H1 (cell line): Measurements from ENCODE around the gene LCOR. TPM values are rescaled to one million over a fixed set of nuclear protein-coding genes. Genes with fewer than 3 reads are reported as not detected.

Experiments
- CTCF ChIA-PET: fragments of 300-600 bp; sonication (Branson Sonifier 250); formaldehyde crosslinking; loops from one replicate; lab custom pipeline; 2021; ENCODE audit not compliant: partially characterized antibody; lab: Charles Lee
- POLR2A ChIA-PET: fragments of 300-600 bp; sonication (Branson Sonifier 250); formaldehyde crosslinking; loops from one replicate; lab custom pipeline; 2021; ENCODE audit warnings: inconsistent platforms; ENCODE audit not compliant: partially characterized antibody; lab: Charles Lee
- DNase-seq, 2 experiments: peaks; one replicate each; pipeline versions ENCODE4 v3.0.0 to v3.0.0-alpha.2; 2010 to 2022; ENCODE audit warnings: low spot score in 2 of 2, low read depth in 1 of 2, mixed read lengths in 1 of 2
- FAIRE-seq: peaks from 2 replicates; lab custom pipeline; 2011; peaks lifted over from hg19 to GRCh38; lab: Jason Lieb, UNC
- H2AFZ ChIP-seq: 2 replicates; pipeline ENCODE4 v1.8.1; 2012; ENCODE audit warnings: low read length, inconsistent platforms
- H2AK5ac ChIP-seq: 2 replicates; pipeline ENCODE4 v1.6.1; 2013; ENCODE audit warnings: low read depth, low read length
- H2BK120ac ChIP-seq: replicated peaks from 2 replicates; pipeline ENCODE3; 2013; ENCODE audit warnings: low read depth, low read length, inconsistent platforms
- H2BK12ac ChIP-seq: 2 replicates; pipeline ENCODE4 v1.6.1; 2013; ENCODE audit warnings: low read depth, low read length
- H2BK15ac ChIP-seq: 2 replicates; pipeline ENCODE4 v1.6.1; 2013; ENCODE audit warnings: low read length
- H2BK20ac ChIP-seq: 2 replicates; pipeline ENCODE4 v1.6.1; 2013; ENCODE audit warnings: low read length
- H2BK5ac ChIP-seq: 2 replicates; pipeline ENCODE4 v1.6.1; 2013; ENCODE audit warnings: low read depth, low read length
- H3K14ac ChIP-seq: 2 replicates; pipeline ENCODE4 v1.6.1; 2013; ENCODE audit warnings: inconsistent platforms; ENCODE audit not compliant: insufficient read length
- H3K18ac ChIP-seq: 2 replicates; pipeline ENCODE4 v1.6.1; 2013; ENCODE audit warnings: low read length; ENCODE audit errors: extremely low read depth
- H3K23ac ChIP-seq: 2 replicates; pipeline ENCODE4 v1.6.1; 2013; ENCODE audit warnings: inconsistent platforms; ENCODE audit not compliant: insufficient read length
- H3K23me2 ChIP-seq: 2 replicates; pipeline ENCODE4 v1.6.1; 2013; ENCODE audit warnings: low read depth, low read length
- H3K27ac ChIP-seq: 2 replicates; pipeline ENCODE4 v1.6.1; 2011; ENCODE audit warnings: low read depth, low read length, inconsistent platforms
- H3K27me3 ChIP-seq, 4 experiments: replicated peaks in 1 of 4; 1 replicate in 1 of 4; 2 replicates in 3 of 4; pipeline versions ENCODE4 v1.6.1 to v1.8.1; 2011 to 2013; ENCODE audit warnings: low read length in 3 of 4, mild to moderate bottlenecking in 3 of 4, inconsistent platforms in 2 of 4, mixed read lengths in 2 of 4, moderate library complexity in 1 of 4; ENCODE audit not compliant: control insufficient read depth in 3 of 4, insufficient read depth in 3 of 4; ENCODE audit errors: extremely low read depth in 1 of 4
- H3K36me3 ChIP-seq, 4 experiments: 2 replicates each; pipeline versions ENCODE4 v1.6.1 to v1.8.1; 2011 to 2013; ENCODE audit warnings: mild to moderate bottlenecking in 4 of 4, low read length in 3 of 4, moderate library complexity in 2 of 4, control low read depth in 1 of 4, inconsistent platforms in 1 of 4; ENCODE audit not compliant: insufficient read depth in 4 of 4, control insufficient read depth in 2 of 4
- H3K4ac ChIP-seq: replicated peaks from 2 replicates; pipeline ENCODE3; 2013; ENCODE audit warnings: low read length, low read depth, mixed read lengths, inconsistent platforms; ENCODE audit not compliant: insufficient read length
- H3K4me1 ChIP-seq, 4 experiments: replicated peaks in 1 of 4; 1 replicate in 1 of 4; 2 replicates in 3 of 4; pipeline versions ENCODE4 v1.6.1 to v1.8.1; 2011 to 2013; ENCODE audit warnings: low read length in 3 of 4, inconsistent platforms in 2 of 4, mixed read lengths in 1 of 4; ENCODE audit not compliant: insufficient read depth in 4 of 4, control insufficient read depth in 3 of 4
- H3K4me2 ChIP-seq, 2 experiments: 2 replicates each; pipeline versions ENCODE4 v1.6.1 to v1.8.1; 2011 to 2013; ENCODE audit warnings: low read depth in 2 of 2, low read length in 2 of 2, control low read depth in 1 of 2, inconsistent platforms in 1 of 2, mild to moderate bottlenecking in 1 of 2; ENCODE audit not compliant: insufficient read depth in 1 of 2
- H3K4me3 ChIP-seq, 4 experiments: fragments of 200-600, 300-600 bp in 1 of 4; sonication (generic), shearing (Covaris generic), sonication (Bioruptor Twin) in 1 of 4; 2 replicates each; pipeline versions ENCODE4 v1.5.1 to v1.8.1; 2011 to 2016; ENCODE audit warnings: low read length in 4 of 4, low read depth in 3 of 4, control low read depth in 2 of 4, inconsistent platforms in 2 of 4, mild to moderate bottlenecking in 2 of 4, mixed read lengths in 1 of 4, moderate library complexity in 1 of 4; ENCODE audit not compliant: insufficient read depth in 2 of 4; ENCODE audit errors: extremely low read depth in 1 of 4
- H3K56ac ChIP-seq: replicated peaks from 2 replicates; pipeline ENCODE3; 2013; ENCODE audit warnings: low read depth, mild to moderate bottlenecking, mixed read lengths, low read length, inconsistent platforms; ENCODE audit not compliant: insufficient read length
- H3K79me1 ChIP-seq: 2 replicates; pipeline ENCODE4 v1.6.1; 2013; ENCODE audit warnings: low read depth, low read length, control low read depth
- H3K79me2 ChIP-seq, 2 experiments: 2 replicates each; pipeline versions ENCODE4 v1.6.1 to v1.8.1; 2012 to 2013; ENCODE audit warnings: low read length in 2 of 2, mild to moderate bottlenecking in 2 of 2, inconsistent platforms in 1 of 2; ENCODE audit not compliant: insufficient read depth in 2 of 2, control insufficient read depth in 1 of 2
- H3K9ac ChIP-seq, 4 experiments: replicated peaks in 1 of 4; 1 replicate in 1 of 4; 2 replicates in 3 of 4; pipeline versions ENCODE4 v1.6.1 to v1.8.1; 2011 to 2013; ENCODE audit warnings: low read depth in 3 of 4, low read length in 3 of 4, control low read depth in 2 of 4, mild to moderate bottlenecking in 2 of 4, moderate library complexity in 2 of 4, inconsistent platforms in 1 of 4; ENCODE audit errors: extremely low read depth in 1 of 4
- H3K9me3 ChIP-seq, 2 experiments: 2 replicates each; pipeline versions ENCODE4 v1.6.1 to v1.8.1; 2012 to 2013; ENCODE audit warnings: mild to moderate bottlenecking in 2 of 2, moderate library complexity in 2 of 2, control low read depth in 1 of 2, inconsistent platforms in 1 of 2, low read depth in 1 of 2, low read length in 1 of 2, mixed read lengths in 1 of 2; ENCODE audit not compliant: insufficient read depth in 2 of 2
- H4K20me1 ChIP-seq, 2 experiments: replicated peaks in 1 of 2; 2 replicates each; pipeline versions ENCODE3 to v1.8.1; 2011 to 2013; ENCODE audit warnings: inconsistent platforms in 2 of 2, low read length in 2 of 2, mild to moderate bottlenecking in 1 of 2; ENCODE audit not compliant: insufficient read depth in 2 of 2, control insufficient read depth in 1 of 2
- H4K5ac ChIP-seq: 2 replicates; pipeline ENCODE4 v1.6.1; 2013; ENCODE audit warnings: low read length, low read depth, mixed read lengths, inconsistent platforms; ENCODE audit not compliant: insufficient read length
- H4K8ac ChIP-seq: 2 replicates; pipeline ENCODE4 v1.8.0; 2013; ENCODE audit warnings: mild to moderate bottlenecking, moderate library complexity, low read length, inconsistent platforms; ENCODE audit not compliant: insufficient read depth; ENCODE audit errors: extremely low read depth
- H4K91ac ChIP-seq: replicated peaks from 2 replicates; pipeline ENCODE3; 2013; ENCODE audit warnings: low read length, mixed read lengths, inconsistent platforms; ENCODE audit not compliant: insufficient read length
- SIX5 ChIP-seq: IDR thresholded peaks from 2 replicates; pipeline ENCODE4 v1.6.1; 2011; ENCODE audit warnings: mild to moderate bottlenecking, low read depth, low read length
- WGBS, 2 experiments: shearing (Covaris generic) in 1 of 2; methylation state at CpG; one replicate each; pipeline versions ENCODE4 v1.1.6 to v1.1.7; 2013 to 2015; ENCODE audit warnings: low lambda C conversion rate in 2 of 2, mixed read lengths in 2 of 2, inconsistent platforms in 1 of 2, low coverage in 1 of 2, missing lambda C conversion rate in 1 of 2; ENCODE audit not compliant: insufficient replicate concordance in 2 of 2, insufficient coverage in 1 of 2, insufficient read length in 1 of 2; ENCODE audit errors: extremely low coverage in 1 of 2, missing lambda C conversion rate in 1 of 2; 5-methylcytosine and 5-hydroxymethylcytosine counted together
- polyA plus RNA-seq, 7 experiments: library from polyadenylated mRNA; depleted of rRNA in 3 of 7; stranded (reverse) in 5 of 7; unstranded in 2 of 7; fragments of >200 nt in 5 of 7; fragments of 200-250 nt in 2 of 7; gene quantifications; 1 replicate in 5 of 7; 2 replicates in 1 of 7; 4 replicates in 1 of 7; pipeline versions ENCODE4 v1.2.1 to v1.2.3, GENCODE V29; 2011 to 2013; ENCODE audit warnings: missing spikeins in 2 of 7, mixed read lengths in 2 of 7
- total RNA-seq: library from RNA; stranded (reverse); fragmentation: NEBNext Ultra II Directional; extraction: Animal tissue kit (Norgen Biotek cat#: 25700); gene quantifications from 2 replicates; pipeline ENCODE4 v1.2.1, GENCODE V29; 2021

Gene LCOR
- total and polyA plus RNA-seq, 2 of the 8 experiments (the other 6 are each of a cell fraction or from before 2014, with no cell fraction given) = 4.7 to 25.5 TPM

DNA sequence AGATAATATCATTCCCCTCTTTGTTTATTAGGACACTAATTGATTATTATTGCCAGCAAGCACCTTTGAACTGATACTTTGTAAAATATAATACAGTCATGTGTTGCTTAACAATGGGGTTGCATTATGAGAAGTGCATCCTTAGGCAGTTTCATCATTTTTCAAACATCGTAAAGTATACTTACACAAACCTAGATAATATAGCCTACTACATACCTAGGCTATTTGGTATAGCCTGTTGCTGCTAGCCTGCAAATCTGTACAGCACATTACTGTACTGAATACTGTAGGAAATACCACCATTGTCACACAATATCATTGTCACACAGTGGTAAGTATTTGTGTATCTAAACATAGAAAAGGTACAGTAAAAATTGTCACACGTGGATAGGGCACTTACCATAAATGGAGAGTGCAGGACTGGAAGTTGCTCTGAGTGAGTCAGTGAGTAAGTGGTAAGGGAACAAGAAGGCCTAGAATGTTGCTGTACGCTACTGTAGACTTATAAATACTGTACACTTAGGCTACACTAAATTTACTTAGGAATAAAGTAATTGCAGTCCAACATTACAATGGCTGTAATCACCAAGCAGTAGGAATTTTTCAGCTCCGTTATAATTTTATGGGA is 70.7 kb downstream of the LCOR start:
- no peak overlapping the region for H3K4ac ChIP-seq
- no peak overlapping the region for H3K56ac ChIP-seq
- no peak overlapping the region for H3K4me3 ChIP-seq
- no peak for FAIRE-seq
- H4K20me1 ChIP-seq = peaks cover 3 to 8% of the 10 kb centered on the region in 2 experiments
- no peak overlapping the region for H2BK20ac ChIP-seq
- H3K4me1 ChIP-seq = peaks cover 0 to 11% (median 0%) of the 10 kb centered on the region in 4 experiments; a peak in 3 of 7 replicates
- no peak overlapping the region for H2BK120ac ChIP-seq
- no peak overlapping the region for H3K4me2 ChIP-seq
- no peak overlapping the region for H3K23ac ChIP-seq
- no peak overlapping the region for H3K18ac ChIP-seq
- WGBS, 2 experiments = 85% methylated on average over 4 of the region's 4 CpGs; no CpG with 5 or more reads in 1 of the 2 experiments
- no peak overlapping the region for H3K27ac ChIP-seq
- H3K23me2 ChIP-seq = no peaks in the 10 kb centered on the region; the same call in 1 of the 2 replicates
- POLR2A ChIA-PET = no interaction called here
- no peak overlapping the region for H2BK15ac ChIP-seq
- H3K14ac ChIP-seq = no peak overlapping the region
- no peak overlapping the region for H3K9ac ChIP-seq
- H2AFZ ChIP-seq = no peak overlapping the region
- CTCF ChIA-PET = interaction anchor here (0.6 to 2.5 kb wide), 3 partner anchors 9 to 252 kb away, joined by 3 to 7 read pairs (median 5); no protein-coding TSS in a partner anchor
- H3K9me3 ChIP-seq = no peaks in the 10 kb centered on the region
- DNase-seq = no peak
- peaks cover 0 to 85% of the 10 kb centered on the region in 2 experiments; a peak in 3 of 4 replicates for H3K79me2 ChIP-seq
- TF ChIP-seq SIX5 = no peak
- no peak overlapping the region for H4K91ac ChIP-seq
- no peak overlapping the region for H2BK5ac ChIP-seq
- H3K27me3 ChIP-seq = no peaks in the 10 kb centered on the region
- no peak overlapping the region for H2BK12ac ChIP-seq
- no peak overlapping the region for H4K5ac ChIP-seq
- H3K79me1 ChIP-seq = peaks cover 3% of the 10 kb centered on the region; the same call in 1 of the 2 replicates
- H3K36me3 ChIP-seq = no peaks in the 10 kb centered on the region
- H2AK5ac ChIP-seq = no peak overlapping the region
- H4K8ac ChIP-seq = no peak overlapping the region
